Heart right ventricle (tissue), 16 donors: ENCODE results near the gene MDM1. TPM values are rescaled to one million over a fixed set of nuclear protein-coding genes. Genes with fewer than 3 reads are reported as not detected.

Source experiments
- ATAC-seq, 8 donors: fragments of 200-7000 bp; cut with Tn5 transposase; one replicate each; pipeline ENCODE4 v1.9.1; 2020; ENCODE audit warnings: mild to moderate bottlenecking in 8 of 8, moderate library complexity in 8 of 8, moderate number of reproducible peaks in 1 of 8
- DNase-seq, 2 donors: peaks; one replicate each; pipeline ENCODE4 v3.0.0-alpha.2; 2020
- H3K27ac ChIP-seq, 10 donors: fragments of 200-600 bp; sonication (generic) in 2 of 10; one replicate each; pipeline versions ENCODE4 v1.5.0 to v1.8.0; 2020 to 2022; ENCODE audit warnings: mild to moderate bottlenecking in 3 of 10
- H3K27me3 ChIP-seq, 7 donors: fragments of 200-600 bp; one replicate each; pipeline ENCODE4 v1.8.0; 2021 to 2022; ENCODE audit warnings: mild to moderate bottlenecking in 2 of 7
- H3K36me3 ChIP-seq, 9 donors: fragments of 200-600 bp; sonication (generic) in 1 of 9; one replicate each; pipeline versions ENCODE4 v1.5.0 to v1.8.0; 2020 to 2022; ENCODE audit warnings: mild to moderate bottlenecking in 2 of 9
- H3K4me1 ChIP-seq, 9 donors: fragments of 200-600 bp; sonication (generic) in 1 of 9; one replicate each; pipeline versions ENCODE4 v1.5.0 to v1.8.0; 2020 to 2022; ENCODE audit warnings: mild to moderate bottlenecking in 4 of 9
- H3K4me3 ChIP-seq, 10 donors: fragments of 200-600 bp; sonication (generic) in 2 of 10; one replicate each; pipeline versions ENCODE4 v1.5.0 to v1.8.0; 2020 to 2022; ENCODE audit warnings: mild to moderate bottlenecking in 7 of 10, moderate library complexity in 2 of 10
- H3K9me3 ChIP-seq, 11 donors: fragments of 200-600 bp in 10 of 11; sonication (generic) in 2 of 11; one replicate each; pipeline versions ENCODE4 v1.5.0 to v1.8.0; 2013 to 2022; ENCODE audit warnings: mild to moderate bottlenecking in 2 of 11, control low read depth in 1 of 11, moderate library complexity in 1 of 11
- WGBS, 2 donors: extraction: QIAGEN DNeasy Blood & Tissue Kit; methylation state at CpG; one replicate each; pipeline ENCODE4 v1.1.7; 2013; ENCODE audit warnings: inconsistent platforms in 1 of 2; 5-methylcytosine and 5-hydroxymethylcytosine counted together
- intact Hi-C, 10 donors: fragments of 100-400 bp; cut with DNase I; formaldehyde crosslinking; loops; one replicate each; pipeline versions ENCODE4 v1.11.1 to v1.14.2; 2022
- polyA plus RNA-seq, 2 donors: library from polyadenylated mRNA; stranded (reverse); fragments of 200-250 nt; gene quantifications; one replicate each; pipeline ENCODE4 v1.2.3, GENCODE V29; 2013
- total RNA-seq, 10 donors: library from RNA; stranded (reverse); fragmentation: NEBNext Ultra II Directional in 3 of 10; extraction: Animal tissue kit (Norgen Biotek cat#: 25700) in 3 of 10; gene quantifications; one replicate each; pipeline versions ENCODE4 v1.2.1 to v1.2.4, GENCODE V29; 2021 to 2023
- TF ChIP-seq, protein P1 (sequence below), 9 donors: fragments of 200-600 bp; sonication (generic) in 2 of 9; IDR thresholded peaks; one replicate each; pipeline versions ENCODE4 v1.5.0 to v1.8.0; 2021 to 2022; ENCODE audit warnings: antibody characterized with exemption in 9 of 9, mild to moderate bottlenecking in 5 of 9, moderate library complexity in 1 of 9
- donor health status: Arrhythmogenic right ventricular cardiomyopathy.
- donor health status: ischemic (EF 13 %, LVEDD 7.1; RV severe dilation, severe dysfunction).
- donor health status: healthy with polysubstance abuse.
- donor health status: DM: no; HTN: yes; CAD: no.
- donor health status: DM: no; HTN: no; CAD: no.
- donor health status: ischemic (EF 25% LVEDD 6.9; RV normal size, moderate dysfunction).
- donor health status: ischemic (EF 25% LVEDD 5.7; RV mildly dilated, moderate dysfunction).
- donor health status: healthy.
- donor health status: DM: yes; HTN: yes; CAD: no.
- donor health status: Ischemic cardiomyopathy.
- donor health status: ischemic (EF 35%, LVEDD 5.7; RV mildly dilated, moderate dysfunction).
- donor health status: nonischemic (EF 11% LVEDD 7.7; RV severe dilation, severe dysfunction).
- donor health status: DM: yes; HTN: yes; CAD: no.
- donor health status: PGD.
- donor health status: ischemic (EF 29% LVEDD 5.4; RV normal size, mild dysfunction).
- donor health status: nonischemic (EF 23%, LVEDD 6.1; RV moderate dilation, normal function).

Gene MDM1
- total and polyA plus RNA-seq, 12 donors = 3.3 to 11.8 (median 6.2) TPM

DNA sequence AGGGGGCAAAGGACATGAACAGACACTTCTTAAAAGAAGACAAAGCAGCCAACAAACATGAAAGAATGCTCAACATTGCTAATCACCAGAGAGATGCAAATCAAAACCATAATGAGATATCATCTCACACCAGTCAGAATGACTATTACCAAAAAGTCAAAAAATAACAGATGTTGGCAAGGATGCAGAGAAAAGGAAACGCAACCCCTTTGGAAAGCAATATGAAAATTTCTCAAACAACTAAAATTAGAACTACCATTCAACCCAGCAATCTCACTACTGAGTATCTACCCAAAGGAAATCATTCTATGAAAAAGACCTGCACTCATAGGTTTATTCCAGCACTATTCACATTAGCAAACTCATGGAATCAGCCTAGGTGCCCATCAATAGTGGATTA, 25.6 kb downstream of the MDM1 start:
- intact Hi-C loops = loop anchor here in 1 of 10 donors (10.0 kb wide), 1 partner anchor 262 kb away; no protein-coding TSS in a partner anchor
- Histone ChIP-seq H3K27ac (no peak overlapping the region), H3K4me3 (no peak overlapping the region), H3K9me3 (no peaks in the 10 kb centered on the region), H3K36me3 (peaks cover 0 to 93% (median 22%) of the 10 kb centered on the region in 9 donors), H3K27me3 (no peaks in the 10 kb centered on the region), H3K4me1 (no peaks in the 10 kb centered on the region)
- no peak for DNase-seq
- TF ChIP-seq, protein P1, sequence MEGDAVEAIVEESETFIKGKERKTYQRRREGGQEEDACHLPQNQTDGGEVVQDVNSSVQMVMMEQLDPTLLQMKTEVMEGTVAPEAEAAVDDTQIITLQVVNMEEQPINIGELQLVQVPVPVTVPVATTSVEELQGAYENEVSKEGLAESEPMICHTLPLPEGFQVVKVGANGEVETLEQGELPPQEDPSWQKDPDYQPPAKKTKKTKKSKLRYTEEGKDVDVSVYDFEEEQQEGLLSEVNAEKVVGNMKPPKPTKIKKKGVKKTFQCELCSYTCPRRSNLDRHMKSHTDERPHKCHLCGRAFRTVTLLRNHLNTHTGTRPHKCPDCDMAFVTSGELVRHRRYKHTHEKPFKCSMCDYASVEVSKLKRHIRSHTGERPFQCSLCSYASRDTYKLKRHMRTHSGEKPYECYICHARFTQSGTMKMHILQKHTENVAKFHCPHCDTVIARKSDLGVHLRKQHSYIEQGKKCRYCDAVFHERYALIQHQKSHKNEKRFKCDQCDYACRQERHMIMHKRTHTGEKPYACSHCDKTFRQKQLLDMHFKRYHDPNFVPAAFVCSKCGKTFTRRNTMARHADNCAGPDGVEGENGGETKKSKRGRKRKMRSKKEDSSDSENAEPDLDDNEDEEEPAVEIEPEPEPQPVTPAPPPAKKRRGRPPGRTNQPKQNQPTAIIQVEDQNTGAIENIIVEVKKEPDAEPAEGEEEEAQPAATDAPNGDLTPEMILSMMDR (IDR thresholded peaks at IDR 0.05) = no peak
- ATAC-seq = no peak
- 70 to 86% methylated on average over 1 of the region's 1 CpG for WGBS, 2 donors

DNA sequence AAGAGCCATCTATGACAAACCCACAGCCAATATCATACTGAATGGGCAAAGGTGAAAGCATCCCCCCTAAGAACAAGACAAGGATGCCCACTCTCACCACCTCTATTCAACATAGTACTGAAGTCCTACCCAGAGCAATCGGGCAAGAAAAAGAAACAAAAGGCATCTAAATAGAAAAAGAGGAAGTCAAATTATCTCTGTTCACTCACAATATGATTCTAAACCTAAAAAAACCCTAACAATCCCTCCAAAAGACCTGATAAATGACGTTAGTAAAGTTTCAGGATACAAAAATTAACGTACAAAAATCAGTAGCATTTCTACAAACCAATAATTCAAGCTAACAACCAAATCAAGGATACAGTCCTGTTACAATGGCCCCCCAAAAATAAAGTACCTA, 26.9 kb downstream of the MDM1 start:
- intact Hi-C loops = loop anchor here in 1 of 10 donors (10.0 kb wide), 1 partner anchor 260 kb away; no protein-coding TSS in a partner anchor
- no peaks in the 10 kb centered on the region for H3K4me1 ChIP-seq
- no peak overlapping the region for H3K4me3 ChIP-seq
- no peaks in the 10 kb centered on the region for H3K27me3 ChIP-seq
- peaks cover 0 to 90% (median 16%) of the 10 kb centered on the region in 9 donors for H3K36me3 ChIP-seq
- TF ChIP-seq, protein P1 (IDR thresholded peaks at IDR 0.05) = no peak
- H3K27ac ChIP-seq = no peak overlapping the region
- 75 to 91% methylated on average over 3 of the region's 3 CpGs for WGBS, 2 donors
- ATAC-seq (no peak), DNase-seq (no peak)
- H3K9me3 ChIP-seq = peaks cover 0 to 5% (median 0%) of the 10 kb centered on the region in 11 donors

DNA sequence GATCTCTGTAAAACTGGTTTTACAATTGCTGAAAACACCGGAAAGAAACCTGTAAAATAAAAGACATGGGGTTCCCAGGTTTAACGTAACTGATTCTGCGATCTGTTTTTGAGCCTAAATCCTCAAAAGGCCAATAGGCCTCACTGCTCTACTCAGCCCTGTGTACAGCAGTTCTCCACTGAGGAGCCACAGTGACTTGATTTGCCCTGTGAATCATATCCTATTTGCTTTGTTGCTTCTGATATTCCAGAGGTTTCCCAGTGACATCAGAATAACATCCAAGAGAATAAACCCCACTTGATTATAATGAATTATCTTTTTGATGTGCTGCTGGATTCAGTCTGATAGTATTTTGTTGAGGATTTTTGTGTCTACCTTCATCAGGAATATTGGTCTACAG, 27.5 kb downstream of the MDM1 start:
- intact Hi-C loops = loop anchor here in 1 of 10 donors (10.0 kb wide), 1 partner anchor 260 kb away; no protein-coding TSS in a partner anchor
- H3K4me3 ChIP-seq = no peak overlapping the region
- peaks cover 0 to 11% (median 3%) of the 10 kb centered on the region in 11 donors for H3K9me3 ChIP-seq
- H3K27me3 ChIP-seq = no peaks in the 10 kb centered on the region
- 96 to 98% methylated on average over 3 of the region's 3 CpGs for WGBS, 2 donors
- H3K27ac ChIP-seq = no peak overlapping the region
- TF ChIP-seq, protein P1 (IDR thresholded peaks at IDR 0.05) = no peak
- H3K4me1 ChIP-seq = no peaks in the 10 kb centered on the region
- H3K36me3 ChIP-seq = peaks cover 0 to 84% (median 20%) of the 10 kb centered on the region in 9 donors
- DNase-seq (no peak), ATAC-seq (no peak)

DNA sequence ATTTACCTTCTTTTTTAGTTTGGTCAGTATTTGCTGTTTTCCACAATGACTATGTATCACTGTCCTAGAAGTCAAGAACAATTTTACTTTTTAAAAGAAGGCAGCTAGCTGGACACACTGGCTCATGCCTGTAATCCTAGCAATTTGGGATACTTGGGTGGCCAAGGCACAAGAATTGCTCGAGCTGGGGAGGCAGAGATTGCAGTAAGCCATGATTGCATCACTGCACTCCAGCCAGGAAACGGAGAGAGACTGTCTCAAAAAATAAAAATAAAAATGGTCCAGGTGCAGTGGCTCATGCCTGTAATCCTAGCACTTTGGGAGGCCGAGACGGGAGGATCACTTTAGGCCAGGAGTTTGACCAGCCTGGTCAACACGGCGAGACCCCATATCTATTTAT, 28.3 kb downstream of the MDM1 start:
- intact Hi-C loops = loop anchor here in 1 of 10 donors (10.0 kb wide), 1 partner anchor 259 kb away; no protein-coding TSS in a partner anchor
- peak overlapping the region in 1 of 10 donors; percentile 10 for H3K27ac ChIP-seq
- H3K27me3 ChIP-seq = no peaks in the 10 kb centered on the region
- DNase-seq (no peak), ATAC-seq (peak in 3 of 8 donors; percentile 49 to 64 (median 61))
- H3K4me1 ChIP-seq = no peaks in the 10 kb centered on the region
- TF ChIP-seq, protein P1 (IDR thresholded peaks at IDR 0.05) = no peak
- H3K36me3 ChIP-seq = peaks cover 0 to 77% (median 21%) of the 10 kb centered on the region in 9 donors
- WGBS, 2 donors = 74 to 84% methylated on average over 6 of the region's 6 CpGs
- no peak overlapping the region for H3K4me3 ChIP-seq
- H3K9me3 ChIP-seq = peaks cover 0 to 18% (median 5%) of the 10 kb centered on the region in 11 donors
